ENCODE results near the gene CDH4.

GRCh38 chr20:61835301-61835700, 583.2 kb downstream of the CDH4 start:
- TF ChIP-seq CTCF (IDR thresholded peaks at IDR 0.05 in 8 of 11, conservative IDR thresholded peaks at IDR 0.05 in 3 of 11) = no peak
- TF ChIP-seq POLR2AphosphoS5 (IDR thresholded peaks at IDR 0.05) = no peak
- no peak for TF ChIP-seq POLR2A (IDR thresholded peaks at IDR 0.05)
